GM03348 (cell line): ENCODE data around the gene EDNRA.
A peak's percentile ranks its signal among the peaks of the same experiment; 100 is the strongest.

Experiments
- DNase-seq: peaks from one replicate; pipeline ENCODE4 v3.0.0; 2012; ENCODE audit warnings: low spot score

EDNRA gene

GRCh38 chr4:147542229-147542990 is 61.5 kb downstream of the EDNRA start:
- no peak for DNase-seq

- DNase-seq: no peak
Measured at GRCh38 chr4:147543034-147543433, 62.1 kb downstream of the EDNRA start.

- peak; percentile 41 for DNase-seq
Measured at GRCh38 chr4:147546349-147546748, 65.5 kb downstream of the EDNRA start.

- DNase-seq: peak; percentile 20
Measured at GRCh38 chr4:147547314-147548056, 66.6 kb downstream of the EDNRA start.

GRCh38 chr4:147548256-147548655 is 67.4 kb downstream of the EDNRA start:
- no peak for DNase-seq

- peak; percentile 50 for DNase-seq
Measured at GRCh38 chr4:147550626-147551246, 69.8 kb downstream of the EDNRA start.

GRCh38 chr4:147560625-147561024 is 79.7 kb downstream of the EDNRA start:
- peak; percentile 45 for DNase-seq

GRCh38 chr4:147566762-147567161 is 85.9 kb downstream of the EDNRA start:
- DNase-seq: no peak

- DNase-seq: no peak
Measured at GRCh38 chr4:147567276-147567675, 86.4 kb downstream of the EDNRA start.

- peak; percentile 17 for DNase-seq
Measured at GRCh38 chr4:147570616-147571015, 89.7 kb downstream of the EDNRA start.

- peak; percentile 18 for DNase-seq
Measured at GRCh38 chr4:147571036-147571770, 90.3 kb downstream of the EDNRA start.

- DNase-seq: no peak
Measured at GRCh38 chr4:147576084-147576483, 95.2 kb downstream of the EDNRA start.

GRCh38 chr4:147578051-147578476 is 97.2 kb downstream of the EDNRA start:
- peak; percentile 44 for DNase-seq

- DNase-seq: no peak
Measured at GRCh38 chr4:147578593-147578992, 97.7 kb downstream of the EDNRA start.

GRCh38 chr4:147580396-147580795 is 99.5 kb downstream of the EDNRA start:
- no peak for DNase-seq

- DNase-seq: no peak
Measured at GRCh38 chr4:147581606-147582350, 100.9 kb downstream of the EDNRA start.

GRCh38 chr4:147582386-147583060 is 101.6 kb downstream of the EDNRA start:
- DNase-seq: no peak

- DNase-seq: no peak
Measured at GRCh38 chr4:147583876-147584275, 103.0 kb downstream of the EDNRA start.

- DNase-seq: no peak
Measured at GRCh38 chr4:147586032-147586431, 105.1 kb downstream of the EDNRA start.

GRCh38 chr4:147586637-147587036 is 105.7 kb downstream of the EDNRA start:
- no peak for DNase-seq

GRCh38 chr4:147587041-147587440 is 106.1 kb downstream of the EDNRA start:
- DNase-seq: no peak
